ENCODE data around the gene GSS. TPM values are rescaled to one million over a fixed set of nuclear protein-coding genes. Genes with fewer than 3 reads are reported as not detected.
A peak's percentile ranks its signal among the peaks of the same experiment; 100 is the strongest.

GSS gene
- total and polyA plus RNA-seq, 9 donors = 14.5 to 42.0 (median 22.2) TPM

GRCh38 chr20:34976286-34976685 lies 20.7 kb upstream of the GSS start:
- intact Hi-C loops (cut with DNase I) = no loop called here
- no peaks in the 10 kb centered on the region for H3K4me1 ChIP-seq (ENCODE audit: insufficient read depth)
- H3K36me3 ChIP-seq = no peaks in the 10 kb centered on the region
- no peaks in the 10 kb centered on the region for H3K9me3 ChIP-seq
- no peak for DNase-seq
- TF ChIP-seq EP300 (IDR thresholded peaks at IDR 0.05) (no peak), POLR2A (IDR thresholded peaks at IDR 0.05) (no peak)
- TF ChIP-seq, protein P1, sequence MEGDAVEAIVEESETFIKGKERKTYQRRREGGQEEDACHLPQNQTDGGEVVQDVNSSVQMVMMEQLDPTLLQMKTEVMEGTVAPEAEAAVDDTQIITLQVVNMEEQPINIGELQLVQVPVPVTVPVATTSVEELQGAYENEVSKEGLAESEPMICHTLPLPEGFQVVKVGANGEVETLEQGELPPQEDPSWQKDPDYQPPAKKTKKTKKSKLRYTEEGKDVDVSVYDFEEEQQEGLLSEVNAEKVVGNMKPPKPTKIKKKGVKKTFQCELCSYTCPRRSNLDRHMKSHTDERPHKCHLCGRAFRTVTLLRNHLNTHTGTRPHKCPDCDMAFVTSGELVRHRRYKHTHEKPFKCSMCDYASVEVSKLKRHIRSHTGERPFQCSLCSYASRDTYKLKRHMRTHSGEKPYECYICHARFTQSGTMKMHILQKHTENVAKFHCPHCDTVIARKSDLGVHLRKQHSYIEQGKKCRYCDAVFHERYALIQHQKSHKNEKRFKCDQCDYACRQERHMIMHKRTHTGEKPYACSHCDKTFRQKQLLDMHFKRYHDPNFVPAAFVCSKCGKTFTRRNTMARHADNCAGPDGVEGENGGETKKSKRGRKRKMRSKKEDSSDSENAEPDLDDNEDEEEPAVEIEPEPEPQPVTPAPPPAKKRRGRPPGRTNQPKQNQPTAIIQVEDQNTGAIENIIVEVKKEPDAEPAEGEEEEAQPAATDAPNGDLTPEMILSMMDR (IDR thresholded peaks at IDR 0.05) = no peak
- WGBS, 3 donors = 82 to 85% (median 83%) methylated on average over 12 of the region's 12 CpGs
- H3K27ac ChIP-seq = no peak overlapping the region
- no peaks in the 10 kb centered on the region for H3K27me3 ChIP-seq
- H3K4me3 ChIP-seq = no peak overlapping the region

DNA sequence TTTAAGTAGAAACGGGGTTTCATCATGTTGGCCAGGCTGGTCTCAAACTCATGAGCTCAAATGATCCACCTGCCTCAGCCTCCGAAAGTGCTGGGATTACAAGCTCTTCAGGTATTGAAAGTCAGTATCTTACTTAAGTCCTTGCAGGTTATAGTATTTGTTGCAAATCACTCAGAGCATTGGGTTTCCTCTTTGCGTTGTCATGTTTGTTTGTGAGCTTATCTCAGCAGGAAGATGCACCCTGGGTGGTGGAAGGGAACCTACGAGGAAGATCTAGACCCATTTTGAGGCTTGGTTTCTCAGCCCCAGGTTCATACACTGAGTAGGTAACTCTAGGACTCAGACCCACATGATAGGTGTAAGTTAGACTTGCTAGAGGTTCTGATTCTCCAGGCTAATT lies 18.6 kb upstream of the GSS start:
- no peak for DNase-seq
- Histone ChIP-seq H3K4me3 (no peak overlapping the region), H3K27me3 (no peaks in the 10 kb centered on the region), H3K27ac (no peak overlapping the region), H3K4me1 (ENCODE audit: insufficient read depth) (no peaks in the 10 kb centered on the region), H3K9me3 (no peaks in the 10 kb centered on the region), H3K36me3 (no peaks in the 10 kb centered on the region)
- TF ChIP-seq EP300 (IDR thresholded peaks at IDR 0.05) (no peak), POLR2A (IDR thresholded peaks at IDR 0.05) (no peak)
- TF ChIP-seq, protein P1 (IDR thresholded peaks at IDR 0.05) = no peak
- intact Hi-C loops (cut with DNase I) = no loop called here
- WGBS, 3 donors = 76 to 83% (median 79%) methylated on average over 4 of the region's 4 CpGs

GRCh38 chr20:34971561-34972235 lies 16.1 kb upstream of the GSS start:
- DNase-seq = peak in 2 of 5 donors; percentile 5 to 12
- intact Hi-C loops (cut with DNase I) = no loop called here
- TF ChIP-seq POLR2A (IDR thresholded peaks at IDR 0.05) (no peak), EP300 (IDR thresholded peaks at IDR 0.05) (no peak)
- TF ChIP-seq, protein P1 (IDR thresholded peaks at IDR 0.05) = no peak

DNA sequence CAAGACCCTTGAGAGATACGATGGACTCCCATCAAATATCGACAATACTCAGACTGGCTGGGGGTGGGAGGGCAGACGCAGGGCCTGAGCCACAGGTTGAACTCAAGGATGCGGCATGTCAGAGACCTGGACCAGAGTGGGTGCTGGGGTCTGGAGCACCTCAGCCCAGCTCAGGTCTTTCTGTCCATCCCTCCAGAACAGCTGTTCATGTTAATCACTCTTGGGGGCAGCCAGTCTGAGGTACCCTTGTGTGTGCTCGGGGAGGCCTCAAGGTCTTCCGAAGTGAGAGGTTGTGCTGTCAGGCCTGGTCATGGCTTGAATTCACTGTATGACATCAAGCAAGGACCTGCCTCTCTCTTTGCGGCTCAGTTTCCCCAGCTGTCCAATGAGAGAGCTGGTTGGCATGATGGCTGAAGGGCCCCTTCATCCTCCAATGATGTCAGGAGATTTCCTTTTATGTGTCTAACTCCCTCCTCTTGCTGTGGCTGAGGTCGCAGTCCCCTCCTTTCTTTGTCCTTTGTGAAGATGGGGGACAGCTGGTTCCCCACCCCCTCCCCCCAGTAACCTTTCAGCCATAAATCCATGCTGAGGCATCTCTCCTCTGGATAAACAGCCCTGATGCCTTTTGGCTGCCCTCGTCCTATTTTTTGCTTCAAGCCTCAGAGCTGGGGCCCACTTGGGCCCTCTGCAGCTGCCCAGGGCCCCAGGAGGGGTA lies 15.4 kb upstream of the GSS start:
- no peak for TF ChIP-seq EP300 (IDR thresholded peaks at IDR 0.05)
- TF ChIP-seq, protein P1 (IDR thresholded peaks at IDR 0.05) = no peak
- no peak for TF ChIP-seq POLR2A (IDR thresholded peaks at IDR 0.05)
- no peaks in the 10 kb centered on the region for H3K27me3 ChIP-seq
- intact Hi-C loops (cut with DNase I) = no loop called here
- no peak for DNase-seq
- H3K4me1 ChIP-seq (ENCODE audit: insufficient read depth) = no peaks in the 10 kb centered on the region
- no peaks in the 10 kb centered on the region for H3K9me3 ChIP-seq
- WGBS, 3 donors = 85 to 92% (median 91%) methylated on average over 9 of the region's 9 CpGs
- no peak overlapping the region for H3K4me3 ChIP-seq
- no peaks in the 10 kb centered on the region for H3K36me3 ChIP-seq
- no peak overlapping the region for H3K27ac ChIP-seq

More at GRCh38 chr20:34971561-34972235, 16.1 kb upstream of the GSS start:
- Histone ChIP-seq H3K4me3 (no peak overlapping the region), H3K36me3 (no peaks in the 10 kb centered on the region), H3K27ac (no peak overlapping the region), H3K4me1 (ENCODE audit: insufficient read depth) (no peaks in the 10 kb centered on the region), H3K9me3 (no peaks in the 10 kb centered on the region), H3K27me3 (no peaks in the 10 kb centered on the region)
- WGBS, 3 donors = 82 to 86% (median 86%) methylated on average over 10 of the region's 10 CpGs
